Colon (tissue), 2 donors: Measurements from ENCODE around the gene MYOD1.

ENCODE experiments used
- FAIRE-seq: peaks from 2 replicates; lab custom pipeline; 2012; peaks lifted over from hg19 to GRCh38; lab: Jason Lieb, UNC
- donor health status: control.
- donor health status: control.

Gene MYOD1

GRCh38 chr11:17750013-17750800, 30.8 kb downstream of the MYOD1 start:
- no peak for FAIRE-seq

GRCh38 chr11:17750801-17751165, 31.4 kb downstream of the MYOD1 start:
- FAIRE-seq = no peak

- FAIRE-seq = no peak
These were observed 32.2 kb downstream of the MYOD1 start for GRCh38 chr11:17751558-17751957.

GRCh38 chr11:17752144-17752543, 32.8 kb downstream of the MYOD1 start:
- no peak for FAIRE-seq

- FAIRE-seq = no peak
These were observed 33.8 kb downstream of the MYOD1 start for GRCh38 chr11:17753153-17753552.

- FAIRE-seq = no peak
These were observed 34.3 kb downstream of the MYOD1 start for GRCh38 chr11:17753641-17754040.

GRCh38 chr11:17755891-17756290, 36.5 kb downstream of the MYOD1 start:
- FAIRE-seq = no peak

- FAIRE-seq = no peak
These were observed 41.0 kb downstream of the MYOD1 start for GRCh38 chr11:17760102-17761029.

- FAIRE-seq = no peak
These were observed 43.1 kb downstream of the MYOD1 start for GRCh38 chr11:17762309-17762974.

- FAIRE-seq = no peak
These were observed 43.9 kb downstream of the MYOD1 start for GRCh38 chr11:17763244-17763643.

- FAIRE-seq = no peak
These were observed 44.3 kb downstream of the MYOD1 start for GRCh38 chr11:17763703-17764102.

GRCh38 chr11:17764446-17765218, 45.3 kb downstream of the MYOD1 start:
- no peak for FAIRE-seq

- FAIRE-seq = no peak
These were observed 46.1 kb downstream of the MYOD1 start for GRCh38 chr11:17765356-17766072.

- FAIRE-seq = no peak
These were observed 46.6 kb downstream of the MYOD1 start for GRCh38 chr11:17766073-17766359.

- no peak for FAIRE-seq
These were observed 47.2 kb downstream of the MYOD1 start for GRCh38 chr11:17766590-17766989.

- no peak for FAIRE-seq
These were observed 48.0 kb downstream of the MYOD1 start for GRCh38 chr11:17767301-17767885.

GRCh38 chr11:17767914-17768313, 48.5 kb downstream of the MYOD1 start:
- no peak for FAIRE-seq

- FAIRE-seq = no peak
These were observed 49.2 kb downstream of the MYOD1 start for GRCh38 chr11:17768547-17768946.

GRCh38 chr11:17769218-17769617, 49.8 kb downstream of the MYOD1 start:
- FAIRE-seq = no peak

GRCh38 chr11:17770048-17770652, 50.8 kb downstream of the MYOD1 start:
- FAIRE-seq = no peak

- FAIRE-seq = no peak
These were observed 51.5 kb downstream of the MYOD1 start for GRCh38 chr11:17770917-17771316.
